HG03521 (cell line): Measurements from ENCODE around the gene HIP1.
"Not testable (repeated sequence)": the region's sequence is repeated elsewhere in the genome, so short reads cannot be mapped to it uniquely, and the experiment has no call there.

Experiments used
- ATAC-seq: cut with Tn5 transposase; IDR thresholded peaks from one replicate; pipeline ENCODE4 v1.9.1; 2021; ENCODE audit warnings: mild to moderate bottlenecking, moderate library complexity; ENCODE audit not compliant: unreplicated experiment

The HIP1 gene

DNA sequence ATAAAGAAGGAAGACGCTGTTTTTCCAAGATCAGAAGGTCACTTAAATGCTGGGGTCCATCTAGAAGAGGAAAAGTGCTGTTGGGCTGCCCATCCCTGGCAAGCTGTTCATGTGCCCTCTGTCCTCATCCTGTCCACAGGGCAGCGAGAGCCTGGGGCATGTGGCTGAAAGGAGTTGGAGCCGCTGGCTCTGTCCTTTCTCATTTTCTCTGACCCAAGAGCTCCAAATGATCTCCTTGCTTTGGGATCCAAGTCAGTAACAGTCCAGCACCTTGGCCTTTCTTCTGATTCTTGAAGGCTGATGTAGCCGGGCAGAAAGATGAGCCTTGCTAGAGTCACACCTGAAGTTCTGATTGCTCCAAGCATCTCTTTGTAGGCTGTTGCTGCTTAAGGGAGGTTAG is 202.2 kb downstream of the HIP1 start:
- ATAC-seq: no peak

DNA sequence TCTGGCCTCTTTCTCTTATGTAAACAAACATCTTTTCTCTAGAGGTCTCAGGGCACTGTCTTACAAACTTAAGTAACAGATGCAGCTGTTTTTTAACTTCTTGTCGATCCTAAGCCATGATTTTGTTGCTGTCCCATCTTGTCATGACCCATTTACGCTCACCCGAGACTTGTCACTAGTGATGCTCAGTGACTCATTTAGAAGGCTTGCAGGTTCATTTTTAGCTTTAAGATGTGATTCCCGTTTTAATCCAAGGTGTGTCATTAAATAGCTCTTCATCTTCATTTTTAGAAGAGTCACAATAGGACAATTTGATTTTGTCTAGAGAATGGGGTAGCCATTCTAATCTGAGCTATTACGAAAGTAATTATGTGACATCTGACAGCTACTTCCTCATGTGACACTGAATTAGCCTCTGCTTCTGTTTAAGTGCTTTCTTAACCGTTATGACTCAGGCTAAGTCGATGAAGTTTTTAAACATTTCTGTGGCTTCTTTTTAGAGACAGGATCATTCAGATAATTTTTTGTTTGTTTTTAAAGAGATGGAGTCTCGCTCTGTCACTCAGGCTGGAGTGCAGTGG is 203.9 kb downstream of the HIP1 start:
- ATAC-seq: peak; percentile 54

DNA sequence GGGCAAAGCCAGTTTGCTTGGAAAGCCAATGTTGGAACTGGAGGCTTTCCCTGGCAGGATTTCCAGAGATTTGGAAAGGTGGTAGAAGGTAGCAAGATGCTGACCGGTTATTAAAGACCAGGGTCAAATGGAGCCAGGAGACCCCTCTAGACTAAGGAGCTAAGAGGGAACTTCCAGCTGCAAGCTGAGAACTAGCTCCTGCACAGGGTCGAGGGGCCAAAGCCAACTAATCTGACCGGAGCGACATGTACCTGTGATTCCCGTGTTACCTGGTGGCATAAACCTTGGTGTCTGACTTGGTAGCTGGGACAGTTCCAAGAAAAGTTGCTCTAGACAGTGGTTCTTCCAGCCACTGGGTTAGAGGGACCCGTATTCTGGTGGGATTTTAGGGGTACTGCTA is 204.8 kb downstream of the HIP1 start:
- ATAC-seq: no peak

DNA sequence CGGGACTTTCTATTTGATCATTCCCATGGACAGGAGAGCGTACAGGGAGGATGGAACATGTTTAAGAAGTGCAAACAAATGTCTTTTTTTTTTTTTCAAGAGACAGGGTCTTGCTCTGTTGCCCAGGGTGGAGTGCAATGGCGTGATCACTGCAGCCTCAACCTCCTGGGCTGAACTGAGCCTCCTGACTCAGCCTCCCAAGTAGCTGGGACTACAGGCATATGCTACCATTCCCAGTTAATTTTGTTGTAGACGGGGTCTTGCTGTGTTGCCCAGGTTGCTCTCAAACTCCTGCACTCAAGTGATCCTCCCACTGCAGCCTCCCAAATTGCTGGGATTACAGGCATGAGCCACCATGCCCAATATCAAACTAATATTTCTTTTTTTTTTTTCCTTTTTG is 206.1 kb downstream of the HIP1 start:
- no peak for ATAC-seq

DNA sequence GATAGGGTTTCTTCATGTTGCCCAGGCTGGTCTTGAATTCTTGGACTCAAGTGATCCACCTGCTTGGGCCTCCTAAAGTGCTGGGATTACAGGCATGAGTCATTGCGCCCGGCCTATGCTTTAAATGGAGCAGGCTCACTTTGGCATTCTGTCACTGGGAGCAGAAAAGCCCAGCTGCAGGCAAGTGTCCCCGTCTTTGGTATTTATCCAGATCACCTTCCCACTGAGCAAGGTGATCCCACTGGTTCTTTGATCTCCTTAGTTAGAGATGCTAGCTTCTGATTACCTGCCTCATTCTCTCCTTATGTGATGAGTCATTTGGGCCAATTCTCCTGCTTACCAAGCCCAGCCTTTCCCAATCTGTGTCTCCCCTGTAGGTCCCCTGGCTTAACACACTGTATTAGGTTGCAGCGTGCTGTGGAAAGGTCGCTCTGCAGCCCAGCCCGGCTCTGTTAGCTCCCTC is 207.4 kb downstream of the HIP1 start:
- ATAC-seq: no peak

DNA sequence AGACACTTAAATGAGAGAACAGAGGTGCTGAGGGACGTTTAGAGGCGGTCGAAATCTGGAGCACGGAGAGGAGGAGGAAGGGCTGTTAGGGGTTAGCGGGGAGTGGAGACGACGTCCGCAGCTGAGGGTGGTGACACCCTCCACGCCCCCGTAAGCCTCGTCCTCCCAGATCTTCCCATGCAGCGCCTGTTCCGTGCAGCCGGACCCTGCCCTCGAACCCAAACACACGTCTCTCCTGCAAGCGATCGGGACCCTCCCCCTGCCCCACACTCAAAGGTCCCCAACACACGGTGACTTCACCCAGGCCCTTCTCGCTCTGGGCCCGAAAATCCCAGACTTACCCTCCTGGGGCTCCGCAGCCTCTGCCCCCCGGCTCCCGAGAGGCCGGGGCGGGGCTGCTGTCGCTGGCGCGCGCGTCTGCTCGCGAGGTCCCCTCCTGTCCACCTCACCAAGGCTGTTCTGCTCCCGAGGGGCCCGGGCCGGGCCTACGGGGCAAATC is 211.5 kb downstream of the HIP1 start:
- ATAC-seq: not testable (repeated sequence)

DNA sequence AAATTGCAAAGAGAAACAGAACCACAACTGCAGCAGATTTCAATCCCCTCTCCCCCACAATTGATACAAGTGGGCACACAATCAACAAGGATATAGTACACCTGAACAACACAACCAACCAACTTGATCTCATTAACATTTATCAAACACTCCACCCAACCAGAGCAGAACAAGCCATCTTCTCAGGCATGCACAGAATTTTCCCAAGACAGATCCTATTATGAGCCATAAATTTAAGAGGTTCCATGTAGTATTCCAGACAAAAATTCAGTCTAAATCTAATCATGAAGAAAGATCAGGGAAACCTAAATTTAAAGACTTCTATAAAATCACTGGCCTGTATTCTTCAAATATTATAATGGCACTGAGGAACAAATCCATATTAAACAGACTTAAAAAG is 217.0 kb downstream of the HIP1 start:
- not testable (repeated sequence) for ATAC-seq

DNA sequence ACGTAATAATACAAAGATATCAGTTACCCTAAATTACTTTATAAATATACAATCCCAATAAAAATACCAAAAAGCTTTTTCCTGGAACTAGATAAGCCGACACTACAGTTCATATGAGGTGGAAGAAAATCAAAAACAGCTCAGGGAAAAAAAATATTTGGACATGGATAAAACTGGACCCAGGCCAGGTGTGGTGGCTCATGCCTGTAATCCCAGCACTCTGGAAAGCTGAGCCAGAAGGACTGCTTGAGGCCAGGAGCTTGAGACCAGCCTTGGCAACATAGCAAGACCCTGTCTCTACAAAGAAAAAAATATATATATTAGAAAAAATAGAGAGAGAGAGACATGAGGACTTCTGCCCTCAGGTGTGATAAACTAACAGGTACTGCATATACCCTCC is 219.9 kb downstream of the HIP1 start:
- ATAC-seq: not testable (repeated sequence)

DNA sequence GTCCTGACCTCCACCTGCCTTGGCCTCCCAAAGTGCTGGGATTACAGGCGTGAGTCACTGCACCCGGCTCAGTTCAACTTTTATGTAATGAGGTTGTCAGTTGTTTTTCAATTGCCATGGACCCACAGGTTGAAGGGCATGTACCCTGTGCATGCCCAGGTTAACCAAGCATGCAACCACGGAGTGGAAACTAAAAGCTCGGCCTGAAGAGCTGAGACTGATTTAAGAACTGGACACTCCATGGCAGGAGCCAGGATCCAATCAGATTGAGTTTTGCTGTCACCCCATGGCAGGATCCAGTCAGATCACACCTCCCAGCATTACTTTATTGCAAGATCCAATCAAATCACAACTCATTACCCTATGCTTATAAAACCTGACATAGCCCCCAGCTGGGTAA is 229.7 kb downstream of the HIP1 start:
- ATAC-seq: not testable (repeated sequence)

DNA sequence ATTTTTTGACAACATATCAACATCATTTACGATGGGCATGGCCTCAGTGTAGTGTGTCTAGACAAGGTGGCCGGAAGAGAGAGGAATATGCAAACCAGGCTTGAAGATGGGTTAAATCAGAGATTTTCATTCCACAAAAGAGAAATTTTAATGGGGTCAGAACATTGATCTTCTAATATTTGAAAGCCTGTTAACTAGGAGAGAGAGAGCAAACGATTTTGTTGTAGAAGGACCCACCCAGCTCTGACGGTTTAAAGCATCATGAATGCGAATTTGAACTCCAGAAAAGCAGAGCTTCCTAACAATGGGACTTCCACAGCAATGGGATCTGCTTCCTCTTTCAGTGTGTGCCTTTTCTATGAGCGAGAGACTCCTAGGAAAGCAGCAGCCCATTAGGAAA is 246.7 kb downstream of the HIP1 start, which contains the start of gene SPDYE5:
Gene SPDYE5 (plus strand): TSS at position 301 of the 400 bp plus-strand sequence. CDS start 1,728 bp downstream, outside the sequence.
- not testable (repeated sequence) for ATAC-seq

DNA sequence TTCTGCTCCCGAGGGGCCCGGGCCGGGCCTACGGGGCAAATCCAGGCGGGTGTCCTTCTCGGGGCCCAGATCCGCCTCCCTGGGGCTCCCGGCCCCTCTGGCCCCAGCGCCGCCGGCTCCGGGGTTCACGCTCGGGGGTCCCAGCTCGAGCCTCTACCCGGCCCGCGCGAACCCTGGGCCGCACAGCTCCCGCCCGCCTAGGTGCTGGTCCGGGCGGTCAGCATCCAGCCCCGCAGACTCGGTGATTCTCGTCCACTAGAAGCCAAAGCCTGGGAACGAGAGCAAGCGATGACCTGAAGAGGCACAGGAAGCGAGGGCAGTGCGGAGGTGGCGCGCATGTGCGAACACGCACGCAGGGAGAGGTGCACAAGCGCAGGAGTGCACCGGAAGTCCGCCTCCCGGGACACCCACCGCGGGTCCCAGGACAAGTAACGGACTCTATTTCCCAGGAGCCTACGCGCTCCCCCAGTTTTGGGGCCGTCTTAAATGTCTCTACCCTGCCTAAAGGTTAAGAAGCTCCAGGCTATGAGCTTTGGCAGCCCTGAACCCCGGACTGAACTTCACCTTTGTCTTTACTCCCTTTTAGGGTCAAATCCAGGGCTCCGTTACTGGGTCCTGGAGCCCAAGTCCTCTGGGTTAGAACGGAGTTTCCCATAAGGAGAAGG is 252.6 kb downstream of the HIP1 start, which contains the start of gene POM121C:
Gene POM121C (minus strand): TSS at position 321 of the 665 bp plus-strand sequence. CDS start 44,803 bp downstream, outside the sequence.
- ATAC-seq: peak; percentile 99

DNA sequence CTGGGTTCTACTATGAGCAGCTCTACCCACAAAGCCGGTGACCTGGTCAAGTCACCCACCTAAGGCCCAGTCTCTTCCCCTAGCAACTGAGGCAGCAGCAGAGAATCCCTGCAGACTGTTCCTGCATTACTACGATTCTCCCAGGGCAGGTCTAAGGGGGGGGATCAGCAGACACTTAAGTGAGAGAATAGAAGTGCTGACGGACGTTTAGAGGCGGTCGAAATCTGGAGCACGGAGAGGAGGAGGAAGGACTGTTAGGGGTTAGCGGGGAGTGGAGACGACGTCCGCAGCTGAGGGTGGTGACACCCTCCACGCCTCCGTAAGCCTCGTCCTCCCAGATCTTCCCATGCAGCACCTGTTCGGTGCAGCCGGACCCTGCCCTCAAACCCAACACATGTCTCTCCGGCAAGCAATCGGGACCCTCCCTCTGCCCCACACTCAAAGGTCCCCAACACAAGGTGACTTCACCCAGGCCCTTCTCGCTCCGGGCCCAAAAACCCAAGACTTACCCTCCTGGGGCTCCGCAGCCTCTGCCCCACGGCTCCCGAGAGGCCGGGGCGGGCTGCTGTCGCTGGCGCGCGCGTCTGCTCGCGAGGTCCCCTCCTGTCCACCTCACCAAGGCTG is 253.3 kb downstream of the HIP1 start:
- not testable (repeated sequence) for ATAC-seq
